Subcutaneous adipose tissue (tissue), 4 donors: ENCODE results near the gene CGB7. TPM values are rescaled to one million over a fixed set of nuclear protein-coding genes. Genes with fewer than 3 reads are reported as not detected.

ENCODE experiments used
- CTCF ChIP-seq: fragments of 450-650 bp; IDR thresholded peaks from one replicate; pipeline ENCODE4 v1.5.1; 2016; ENCODE audit warnings: low read depth, mild to moderate bottlenecking, control low read depth, antibody characterized with exemption, moderate library complexity
- small RNA-seq: library from RNA; depleted of rRNA; stranded (forward); fragments of <200 nt; gene quantifications from one replicate; pipeline ENCODE3, GENCODE V24; 2016
- total RNA-seq, 4 donors: library from RNA; depleted of rRNA; stranded (reverse); fragments of >200 nt; gene quantifications; one replicate each; pipeline ENCODE4 v1.1.0, GENCODE V29; 2016

Gene CGB7
- total RNA-seq, 4 donors from 2014 or later: 1.3 TPM; not detected in 3

- TF ChIP-seq CTCF: no peak
These were observed 46.4 kb downstream of the CGB7 start for GRCh38 chr19:49011194-49011593.

GRCh38 chr19:49010453-49010852 is 47.1 kb downstream of the CGB7 start:
- no peak for TF ChIP-seq CTCF

GRCh38 chr19:49009828-49010227 is 47.7 kb downstream of the CGB7 start:
- TF ChIP-seq CTCF: no peak

- no peak for TF ChIP-seq CTCF
These were observed 50.6 kb downstream of the CGB7 start for GRCh38 chr19:49006905-49007304.

GRCh38 chr19:49004964-49005614 is 52.5 kb downstream of the CGB7 start:
- no peak for TF ChIP-seq CTCF

Small RNAs within 50 kb of the gene (small RNA-seq; reads per million reads assigned to genes)
- gene MIR6798: not detected
- gene RN7SL708P: not detected

Other genes with a start within 250 kb of the CGB7 start
- gene BCAT2, start 246.7 kb downstream of the CGB7 start, total RNA-seq: 10 to 100 TPM; 25.4 to 71.6 (median 40.1) TPM
- 10 to 100 TPM in 3 of 4 donors, 1 to 10 TPM in 1; 6.4 to 19.0 (median 13.8) TPM for gene HSD17B14, start 221.3 kb downstream of the CGB7 start, total RNA-seq
- 10 to 100 TPM in 1 of 4 donors, 1 to 10 TPM in 3; 5.7 to 27.3 (median 8.5) TPM for gene PLEKHA4, start 189.1 kb downstream of the CGB7 start, total RNA-seq
- gene PPP1R15A, start 185.3 kb downstream of the CGB7 start, total RNA-seq: 10 to 100 TPM; 30.5 to 81.7 (median 48.3) TPM
- under 1 TPM in 1 of 4 donors, not detected in 3; 0.22 TPM for gene TULP2, start 159.0 kb downstream of the CGB7 start, total RNA-seq
- 100 to 1,000 TPM; 128 to 480 (median 313) TPM for gene NUCB1, start 157.4 kb downstream of the CGB7 start, total RNA-seq
- 1 to 10 TPM in 1 of 4 donors, not detected in 3; 1.1 TPM for gene DHDH, start 124.0 kb downstream of the CGB7 start, total RNA-seq
- 10 to 100 TPM; 21.0 to 37.2 (median 31.2) TPM for gene BAX, start 102.9 kb downstream of the CGB7 start, total RNA-seq
- over 10,000 TPM in 3 of 4 donors, 1,000 to 10,000 TPM in 1; 7,770 to 28,830 (median 13,714) TPM for gene FTL, start 92.4 kb downstream of the CGB7 start, total RNA-seq
- gene GYS1, start 64.4 kb downstream of the CGB7 start, total RNA-seq: 10 to 100 TPM; 15.1 to 86.3 (median 34.5) TPM
- gene RUVBL2, start 63.9 kb downstream of the CGB7 start, total RNA-seq: 10 to 100 TPM; 34.3 to 62.5 (median 49.4) TPM
- gene LHB, start 40.7 kb downstream of the CGB7 start, total RNA-seq: not detected
- gene CGB3, start 33.4 kb downstream of the CGB7 start, total RNA-seq: not detected
- not detected for gene CGB2, start 25.9 kb downstream of the CGB7 start, total RNA-seq
- not detected for gene CGB1, start 20.9 kb downstream of the CGB7 start, total RNA-seq
- not detected for gene CGB5, start 13.9 kb downstream of the CGB7 start, total RNA-seq
- gene CGB8, start 8.6 kb downstream of the CGB7 start, total RNA-seq: not detected
- not detected for gene NTF4, start 7.1 kb upstream of the CGB7 start, total RNA-seq
- not detected for gene KCNA7, start 14.9 kb upstream of the CGB7 start, total RNA-seq
- 100 to 1,000 TPM; 122 to 164 (median 152) TPM for gene SNRNP70, start 27.7 kb upstream of the CGB7 start, total RNA-seq
- gene LIN7B, start 56.6 kb upstream of the CGB7 start, total RNA-seq: 1 to 10 TPM in 3 of 4 donors, not detected in 1; 6.6 to 9.0 (median 7.1) TPM
- gene C19orf73, start 61.4 kb upstream of the CGB7 start, total RNA-seq: 1 to 10 TPM in 3 of 4 donors, not detected in 1; 1.1 to 6.5 (median 1.5) TPM
- 1 to 10 TPM in 3 of 4 donors, under 1 TPM in 1; 0.68 to 5.7 (median 2.4) TPM for gene PPFIA3, start 61.8 kb upstream of the CGB7 start, total RNA-seq
- gene HRC, start 97.6 kb upstream of the CGB7 start, total RNA-seq: 1 to 10 TPM in 2 of 4 donors, under 1 TPM in 2; 0.49 to 3.8 (median 1.7) TPM
- gene TRPM4, start 100.0 kb upstream of the CGB7 start, total RNA-seq: 10 to 100 TPM in 3 of 4 donors, 1 to 10 TPM in 1; 6.5 to 25.8 (median 11.8) TPM